C1 segment of cervical spinal cord (tissue), 14 donors: ENCODE measurements around the gene HHIP.

Source experiments
- DNase-seq, 14 donors: peaks; one replicate each; lab custom pipeline; 2025; lab: John Stamatoyannopoulos, UW

HHIP gene, protein sequence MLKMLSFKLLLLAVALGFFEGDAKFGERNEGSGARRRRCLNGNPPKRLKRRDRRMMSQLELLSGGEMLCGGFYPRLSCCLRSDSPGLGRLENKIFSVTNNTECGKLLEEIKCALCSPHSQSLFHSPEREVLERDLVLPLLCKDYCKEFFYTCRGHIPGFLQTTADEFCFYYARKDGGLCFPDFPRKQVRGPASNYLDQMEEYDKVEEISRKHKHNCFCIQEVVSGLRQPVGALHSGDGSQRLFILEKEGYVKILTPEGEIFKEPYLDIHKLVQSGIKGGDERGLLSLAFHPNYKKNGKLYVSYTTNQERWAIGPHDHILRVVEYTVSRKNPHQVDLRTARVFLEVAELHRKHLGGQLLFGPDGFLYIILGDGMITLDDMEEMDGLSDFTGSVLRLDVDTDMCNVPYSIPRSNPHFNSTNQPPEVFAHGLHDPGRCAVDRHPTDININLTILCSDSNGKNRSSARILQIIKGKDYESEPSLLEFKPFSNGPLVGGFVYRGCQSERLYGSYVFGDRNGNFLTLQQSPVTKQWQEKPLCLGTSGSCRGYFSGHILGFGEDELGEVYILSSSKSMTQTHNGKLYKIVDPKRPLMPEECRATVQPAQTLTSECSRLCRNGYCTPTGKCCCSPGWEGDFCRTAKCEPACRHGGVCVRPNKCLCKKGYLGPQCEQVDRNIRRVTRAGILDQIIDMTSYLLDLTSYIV

DNA sequence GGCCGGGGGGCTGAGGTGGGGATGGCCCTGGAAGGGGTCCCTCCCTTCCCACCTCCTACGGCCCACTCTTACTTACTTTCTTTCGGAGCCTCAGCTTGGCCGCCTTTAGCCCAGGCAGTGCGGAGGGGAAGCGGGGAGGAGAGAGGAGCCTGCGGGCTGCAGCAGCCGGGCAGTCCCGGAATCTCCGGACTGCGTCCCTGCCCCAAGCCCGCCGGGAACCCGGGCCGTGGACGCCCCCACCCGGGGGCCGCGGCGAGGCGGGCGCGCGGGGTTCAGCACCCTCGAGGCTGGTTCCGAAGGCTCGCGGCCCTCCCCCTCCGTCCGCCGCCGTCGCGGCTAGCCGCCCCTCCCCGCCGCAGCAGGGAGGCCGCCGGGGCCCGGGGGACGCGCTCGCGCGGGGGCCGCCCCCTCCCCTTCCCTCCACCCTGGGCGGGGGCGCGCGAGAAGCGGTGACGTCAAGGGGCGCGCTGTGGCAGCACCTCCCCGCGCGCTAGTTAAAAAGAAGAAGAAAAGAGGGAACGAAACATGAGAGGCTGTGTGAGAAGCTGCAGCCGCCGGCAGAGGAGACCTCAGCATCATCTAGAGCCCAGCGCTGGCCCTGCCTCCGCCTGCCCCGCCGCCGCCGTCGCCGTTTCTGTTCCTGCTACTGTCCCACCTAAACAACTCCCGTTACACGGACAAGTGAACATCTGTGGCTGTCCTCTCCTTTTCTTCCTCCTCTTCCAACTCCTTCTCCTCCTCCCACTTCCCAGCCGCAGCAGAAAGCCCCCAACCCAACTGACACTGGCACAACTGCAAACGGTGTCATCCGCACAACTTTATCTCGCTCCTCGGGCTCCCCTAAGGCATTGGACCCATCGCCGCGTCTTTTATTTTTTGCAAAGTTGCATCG, at the start of gene HHIP:
HHIP (plus strand) TSS at position 526 of the 892 bp plus-strand sequence. CDS start 520 bp downstream, outside the sequence.
- DNase-seq = peak in 12 of 14 donors; percentile 11 to 82 (median 54)

DNA sequence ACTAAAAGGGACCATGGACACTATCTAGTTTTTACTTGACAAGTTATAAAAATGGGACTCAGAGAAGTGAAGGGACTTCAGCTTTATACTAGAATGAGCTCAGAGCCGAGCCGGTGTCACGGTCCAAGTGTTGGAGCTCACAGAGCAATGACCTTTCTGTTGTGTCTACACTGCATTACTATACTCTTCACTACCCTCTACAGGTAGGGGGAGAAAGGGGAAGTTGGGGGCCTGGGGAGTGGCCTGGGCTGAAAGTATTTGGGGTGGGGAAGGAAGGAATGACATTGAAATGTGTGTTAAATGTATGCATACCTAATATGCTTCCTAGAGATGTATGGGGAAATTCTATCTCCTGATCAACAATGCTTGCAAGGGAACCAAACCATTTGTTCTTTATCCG, 48.8 kb upstream of the HHIP start:
- DNase-seq = no peak

DNA sequence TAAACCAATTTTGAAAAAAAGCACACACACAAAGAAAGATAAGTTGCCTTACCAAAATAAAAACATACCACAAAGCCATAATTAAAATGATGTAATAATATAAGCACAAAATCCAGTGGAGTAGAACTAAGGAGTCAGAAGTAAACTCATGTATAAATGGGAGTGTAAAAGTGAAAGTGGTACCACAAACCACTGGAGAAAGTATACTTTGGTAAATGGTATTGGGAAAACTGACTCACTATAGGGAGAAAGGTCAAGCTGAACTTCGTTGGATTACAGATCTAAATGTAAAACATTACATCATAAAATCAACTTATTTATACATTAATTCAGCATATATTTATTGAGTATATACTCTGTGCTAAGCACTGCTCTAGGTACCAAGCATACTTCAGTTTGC, 46.3 kb upstream of the HHIP start:
- DNase-seq = no peak

DNA sequence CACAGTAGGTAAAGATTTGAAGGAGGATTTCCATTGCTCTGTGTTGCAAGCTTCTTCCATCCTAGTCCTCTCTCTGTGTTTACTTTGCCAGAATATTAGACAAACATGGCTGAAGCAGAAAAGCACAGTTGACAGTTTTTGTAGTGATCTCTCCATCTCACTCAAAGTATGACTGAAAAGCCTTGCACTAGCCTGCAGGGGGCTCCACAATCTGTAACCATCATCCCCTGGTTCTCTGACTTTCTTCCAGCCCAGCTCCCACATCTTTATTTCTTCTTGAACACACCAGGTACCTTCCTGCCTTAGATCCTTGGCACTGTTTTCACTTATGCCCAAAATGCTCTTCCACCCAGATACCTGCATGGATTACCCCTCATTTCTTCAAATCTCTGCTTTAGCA, 34.1 kb upstream of the HHIP start:
- DNase-seq = peak in 4 of 14 donors; percentile 1 to 7 (median 4)

DNA sequence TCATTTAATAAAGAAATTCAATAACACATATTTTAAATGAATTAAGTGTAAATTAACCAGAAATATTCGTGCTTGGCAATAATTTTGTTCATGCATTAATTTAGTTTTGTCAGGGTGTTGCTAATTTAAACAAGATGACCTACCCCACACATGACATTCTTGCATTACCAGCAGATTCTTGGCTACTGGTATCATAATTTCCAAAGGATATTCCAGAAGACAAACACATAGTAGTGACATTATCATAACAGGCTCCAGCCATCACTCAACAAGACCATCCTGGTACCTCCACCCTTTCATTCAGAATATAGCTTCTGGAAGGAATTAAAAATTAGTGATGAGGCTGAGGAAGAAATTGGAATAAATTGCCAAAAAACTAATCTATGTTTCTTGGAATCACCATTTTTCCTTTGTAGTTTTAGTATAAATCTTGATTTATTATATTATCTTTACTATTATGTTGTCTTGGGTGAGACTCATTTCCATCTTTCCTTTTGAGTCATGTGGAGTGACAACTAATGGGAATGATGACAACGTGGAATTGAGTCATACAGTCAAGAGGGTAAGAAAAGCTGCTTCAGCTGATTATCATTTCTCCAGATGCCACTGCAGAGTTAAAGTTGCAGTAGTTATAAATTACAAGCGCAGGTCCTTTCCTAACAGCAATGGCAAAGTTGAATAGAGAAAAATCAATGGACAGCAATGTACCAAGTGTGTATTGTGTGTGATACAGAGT, 30.9 kb upstream of the HHIP start:
- DNase-seq = no peak

DNA sequence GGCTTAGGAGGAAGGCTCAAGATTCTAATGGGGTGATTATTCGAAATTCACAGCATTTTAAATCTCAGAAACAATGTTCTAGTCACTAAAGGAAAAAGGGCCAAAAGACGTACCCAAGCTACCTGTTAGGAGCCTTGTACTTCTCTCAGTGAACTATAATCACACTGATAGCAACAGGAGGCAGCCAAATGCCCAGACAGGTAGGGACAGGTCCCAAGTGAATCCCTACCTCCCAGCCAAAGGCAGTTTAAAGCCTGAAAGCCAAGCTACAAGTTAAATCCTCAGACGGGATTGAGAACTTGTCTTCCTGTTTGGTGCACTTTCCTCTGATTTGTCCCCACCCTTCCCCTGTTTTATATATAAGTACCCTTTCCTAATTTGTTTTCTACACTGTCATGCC, 24.3 kb upstream of the HHIP start:
- DNase-seq = no peak

DNA sequence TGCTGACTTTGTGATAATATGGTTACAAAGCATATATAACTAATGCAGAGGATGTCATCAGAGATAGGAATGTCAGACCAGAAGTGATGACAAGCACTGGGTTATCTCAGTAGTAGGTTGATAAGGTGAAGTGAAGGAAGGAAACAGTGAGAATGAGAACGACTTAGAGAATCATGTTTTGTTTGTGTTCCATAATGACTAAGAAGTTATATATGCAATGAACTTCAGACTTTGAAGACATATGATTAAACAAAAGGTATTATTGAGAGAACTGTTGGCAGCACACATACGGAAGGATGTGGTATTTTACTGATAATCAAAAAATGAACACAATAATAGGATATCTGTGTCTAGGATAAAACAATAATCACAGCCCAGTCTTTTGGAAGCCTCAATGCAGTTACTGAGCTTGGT, 18.3 kb upstream of the HHIP start:
- no peak for DNase-seq

DNA sequence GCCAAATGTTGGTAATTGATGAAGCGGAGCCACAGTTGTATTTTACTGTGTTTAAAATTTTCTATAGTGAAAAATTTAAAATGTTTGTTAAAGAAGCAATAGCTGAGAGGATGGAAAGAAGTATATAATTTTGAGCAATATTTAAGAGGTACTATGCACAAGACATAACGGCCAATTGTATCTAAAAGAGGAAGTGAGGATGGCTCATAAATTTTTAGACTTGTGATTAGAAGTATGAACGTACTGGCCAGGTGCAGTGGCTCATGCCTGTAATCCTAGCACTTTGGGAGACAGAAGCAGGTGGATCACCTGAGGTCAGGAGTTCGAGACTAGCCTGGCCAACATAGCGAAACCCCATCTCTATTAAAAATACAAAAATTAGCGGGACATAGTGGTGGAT, 12.7 kb upstream of the HHIP start:
- DNase-seq = no peak

DNA sequence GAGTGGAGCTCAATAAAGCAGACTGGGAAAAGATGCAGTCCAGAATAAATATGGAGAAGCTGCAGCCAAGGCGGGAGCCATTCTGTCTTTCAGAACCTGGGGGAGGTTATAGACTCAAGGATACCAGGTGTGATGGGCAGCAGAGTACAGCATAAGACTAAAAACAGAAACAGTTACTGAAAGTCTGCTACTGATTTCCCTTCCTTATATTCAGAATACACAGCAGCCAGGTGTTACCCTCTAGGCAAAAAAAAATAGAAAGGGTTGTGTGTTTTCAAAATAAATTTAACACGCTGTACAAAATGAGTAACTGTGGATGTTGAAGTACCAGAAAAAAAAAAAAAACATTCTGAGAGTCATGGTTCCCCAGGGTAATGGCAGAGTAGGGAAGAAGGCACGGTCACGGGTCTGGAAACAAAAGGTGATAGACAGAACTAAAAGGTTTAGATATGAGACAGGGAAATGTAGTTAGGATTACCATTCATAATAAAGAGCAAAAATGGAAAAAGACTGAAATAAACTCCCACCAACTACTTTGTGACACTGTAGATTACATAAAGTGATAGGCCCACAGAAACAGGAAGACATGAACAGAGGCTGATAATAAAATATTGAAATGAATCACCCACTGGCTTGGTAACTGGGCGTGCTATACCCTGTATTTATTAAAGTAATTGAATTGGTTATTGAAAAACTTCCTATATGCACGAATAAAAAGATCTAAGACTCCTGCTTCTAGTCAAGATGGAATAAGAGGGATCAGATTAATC, 10.8 kb upstream of the HHIP start:
- no peak for DNase-seq

DNA sequence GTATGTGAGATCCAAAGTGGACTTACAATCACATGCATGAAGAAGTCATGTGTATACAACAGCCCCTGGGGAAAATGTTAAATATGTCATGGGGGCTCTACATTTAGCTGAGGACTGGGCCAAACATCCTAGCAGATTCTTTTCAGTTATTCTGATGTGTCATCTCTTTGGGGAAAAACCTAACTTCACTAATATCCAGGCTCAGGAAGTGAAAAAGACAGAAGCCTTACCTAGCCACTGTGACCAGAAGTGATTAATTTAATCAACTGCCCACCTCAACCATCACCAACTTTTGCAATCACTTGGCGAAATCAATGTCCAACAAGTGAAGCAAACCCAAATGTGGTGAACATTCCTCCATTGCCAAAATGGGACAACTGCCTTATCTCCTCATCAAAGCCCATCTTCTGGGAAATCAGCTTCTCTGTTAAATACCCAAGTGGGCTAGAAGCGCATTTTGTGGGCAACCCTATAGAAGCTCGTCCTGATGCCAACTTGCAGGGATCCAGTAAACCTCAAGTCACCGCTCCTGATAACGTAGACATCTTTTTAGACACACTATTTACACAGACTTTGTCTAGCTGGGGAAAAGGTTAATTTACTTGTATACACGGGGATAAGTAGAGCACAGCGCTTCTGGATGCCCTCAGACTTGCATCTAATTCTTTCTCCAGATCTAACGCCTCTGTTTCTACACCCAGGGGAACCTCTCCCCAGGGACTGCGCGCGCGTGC, 1.4 kb upstream of the HHIP start:
- no peak for DNase-seq

DNA sequence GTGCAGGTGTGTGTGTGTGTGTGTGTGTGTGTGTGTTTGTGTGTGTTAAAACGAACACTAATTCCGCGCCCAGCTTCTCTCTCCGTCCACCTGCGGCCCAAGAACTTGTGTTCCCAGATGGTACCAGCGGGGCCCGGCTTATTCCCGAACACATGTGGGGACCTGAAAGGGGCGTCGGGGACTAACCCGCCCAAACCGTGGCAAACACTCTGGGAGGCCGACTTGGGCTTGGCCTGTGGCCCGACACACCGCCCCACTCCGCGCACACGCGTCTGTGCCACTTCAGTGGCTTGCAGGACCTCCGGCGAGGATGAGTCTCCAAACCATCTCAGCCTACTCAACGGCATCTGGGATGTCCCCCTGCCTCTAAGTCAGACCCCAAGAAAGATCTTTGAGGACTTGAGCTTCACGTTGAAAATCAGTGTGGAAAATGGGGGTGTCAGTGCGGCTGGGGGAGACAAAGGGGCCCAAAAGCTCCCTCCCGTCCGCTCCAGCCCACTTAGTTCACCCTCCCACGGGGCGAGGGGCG, 790 bp upstream of the HHIP start:
- DNase-seq = peak in 4 of 14 donors; percentile 33 to 59 (median 49)

DNA sequence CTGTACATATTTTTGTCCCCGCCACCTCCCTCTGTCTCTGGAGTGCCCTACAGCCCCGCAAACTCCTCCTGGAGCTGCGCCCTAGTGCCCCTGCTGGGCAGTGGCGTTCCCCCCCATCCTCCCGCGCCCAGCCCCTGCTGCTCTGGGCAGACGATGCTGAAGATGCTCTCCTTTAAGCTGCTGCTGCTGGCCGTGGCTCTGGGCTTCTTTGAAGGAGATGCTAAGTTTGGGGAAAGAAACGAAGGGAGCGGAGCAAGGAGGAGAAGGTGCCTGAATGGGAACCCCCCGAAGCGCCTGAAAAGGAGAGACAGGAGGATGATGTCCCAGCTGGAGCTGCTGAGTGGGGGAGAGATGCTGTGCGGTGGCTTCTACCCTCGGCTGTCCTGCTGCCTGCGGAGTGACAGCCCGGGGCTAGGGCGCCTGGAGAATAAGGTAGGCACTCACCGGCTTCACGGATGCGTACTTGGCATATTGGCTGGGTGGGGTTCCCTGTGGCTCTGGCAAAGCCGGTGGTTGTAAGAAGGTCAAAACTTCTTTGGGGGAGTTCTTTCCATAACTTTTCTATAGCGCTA, 653 bp downstream of the HHIP start:
- DNase-seq = peak in 9 of 14 donors; percentile 14 to 74 (median 56)

DNA sequence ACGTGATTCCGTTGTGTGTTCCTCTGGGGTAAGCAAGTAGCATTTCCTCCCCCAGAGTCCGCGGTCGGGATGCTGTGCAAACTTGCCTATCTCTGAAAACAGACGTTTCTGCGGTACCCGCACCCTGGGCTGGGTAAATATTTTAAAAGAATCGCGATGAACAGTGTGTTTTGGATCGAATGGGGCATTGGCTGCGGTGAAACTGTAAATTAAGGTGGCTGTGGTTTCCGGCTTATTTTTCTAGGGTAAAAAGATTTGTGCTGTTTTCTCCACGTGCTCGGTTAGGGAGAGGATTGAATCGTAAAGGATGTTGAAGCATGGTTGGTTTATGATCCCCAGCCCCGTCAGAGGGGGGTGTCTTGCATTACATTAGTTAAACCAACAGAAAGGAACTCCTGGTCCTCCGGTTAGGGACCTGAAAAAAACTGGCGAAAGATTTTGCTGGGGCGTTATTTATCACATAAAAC, 1.2 kb downstream of the HHIP start:
- DNase-seq = peak in 3 of 14 donors; percentile 35 to 71 (median 66)

DNA sequence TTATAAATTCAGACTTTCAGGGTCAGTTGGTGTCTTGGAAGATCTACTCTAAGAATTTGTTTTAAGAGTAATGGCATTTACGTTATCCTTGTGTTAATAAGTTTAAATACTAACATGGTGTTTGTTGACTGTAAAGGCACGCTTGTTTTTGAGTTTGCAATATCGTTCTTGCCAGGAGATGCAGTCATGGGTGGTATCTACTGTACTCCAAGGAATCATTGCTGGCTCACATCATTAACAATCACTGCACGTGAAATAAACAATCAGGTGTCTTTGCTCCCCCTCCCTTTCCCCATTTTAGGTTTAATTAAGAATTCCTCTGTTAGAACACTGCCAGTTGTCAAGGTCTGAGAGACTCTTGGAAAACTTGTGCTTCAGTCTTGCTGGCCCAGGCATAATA, 1.6 kb downstream of the HHIP start:
- DNase-seq = no peak

DNA sequence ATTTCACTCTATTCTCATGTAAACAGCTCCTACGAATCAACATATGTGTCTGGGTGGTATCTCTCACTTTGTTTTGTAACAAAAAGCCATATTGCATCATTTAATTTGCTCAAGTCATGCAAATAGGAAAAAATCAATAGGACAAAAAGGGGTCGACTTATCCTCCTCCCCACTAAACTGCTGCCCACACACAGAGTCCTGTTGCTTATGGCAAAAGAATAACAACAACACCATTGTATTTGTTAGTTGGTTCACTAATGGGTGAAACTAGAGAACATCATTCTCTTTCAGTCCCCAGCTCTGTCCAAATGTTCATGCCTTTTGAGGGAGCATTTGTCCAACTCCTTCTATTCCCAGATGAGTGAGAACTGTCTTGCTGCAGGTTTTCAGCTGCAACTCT, 2.1 kb downstream of the HHIP start:
- peak in 1 of 14 donors; percentile 30 for DNase-seq

DNA sequence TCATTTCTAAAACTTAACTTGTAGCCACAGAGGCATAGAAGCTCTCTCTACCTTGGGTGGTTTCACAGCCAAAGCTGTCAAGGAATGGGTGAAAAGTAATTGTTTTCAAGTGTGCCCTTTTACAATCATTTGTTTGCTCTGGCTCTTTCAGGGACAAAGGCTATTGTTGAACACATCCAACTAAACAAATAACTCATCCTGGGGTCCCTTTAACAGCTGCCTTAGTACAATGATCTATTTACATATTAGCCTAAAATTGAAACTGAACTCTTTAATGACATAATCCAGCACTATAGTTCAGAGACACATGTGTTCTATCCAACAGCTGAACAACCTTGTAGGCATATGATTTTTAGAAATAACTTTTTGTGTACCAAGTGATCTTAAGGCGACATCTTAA, 3.7 kb downstream of the HHIP start:
- no peak for DNase-seq

DNA sequence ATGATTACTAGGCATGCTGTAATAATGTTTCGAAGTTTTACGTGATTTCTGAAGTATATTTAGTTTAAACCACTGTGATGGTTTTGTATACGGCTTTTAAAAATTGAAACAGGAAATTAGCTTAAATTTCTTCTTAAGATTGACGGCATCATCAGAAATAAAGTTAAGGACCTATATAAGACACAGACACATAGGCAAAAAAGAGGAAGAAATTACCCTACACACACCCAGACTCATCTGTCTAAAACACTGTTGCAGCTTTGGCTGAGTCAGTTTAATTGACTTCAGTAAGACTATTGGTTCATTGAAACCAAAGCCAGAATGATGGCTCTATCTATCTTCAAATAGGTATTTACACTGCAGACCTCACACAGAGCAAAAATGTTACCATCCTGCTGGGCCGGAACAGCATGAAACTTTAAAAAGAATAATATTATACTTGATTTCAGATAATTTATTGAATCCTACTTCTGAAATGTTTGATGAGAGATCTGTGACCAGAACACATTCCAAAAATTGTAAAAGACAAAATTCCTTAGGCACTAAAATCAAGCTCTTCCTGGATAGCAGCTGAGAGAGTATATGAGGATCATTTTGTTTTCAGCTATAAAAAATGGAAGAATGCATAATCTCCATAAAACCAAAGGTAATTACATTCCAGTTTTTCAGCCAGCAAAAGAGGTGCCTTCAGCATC, 4.5 kb downstream of the HHIP start:
- DNase-seq = no peak

DNA sequence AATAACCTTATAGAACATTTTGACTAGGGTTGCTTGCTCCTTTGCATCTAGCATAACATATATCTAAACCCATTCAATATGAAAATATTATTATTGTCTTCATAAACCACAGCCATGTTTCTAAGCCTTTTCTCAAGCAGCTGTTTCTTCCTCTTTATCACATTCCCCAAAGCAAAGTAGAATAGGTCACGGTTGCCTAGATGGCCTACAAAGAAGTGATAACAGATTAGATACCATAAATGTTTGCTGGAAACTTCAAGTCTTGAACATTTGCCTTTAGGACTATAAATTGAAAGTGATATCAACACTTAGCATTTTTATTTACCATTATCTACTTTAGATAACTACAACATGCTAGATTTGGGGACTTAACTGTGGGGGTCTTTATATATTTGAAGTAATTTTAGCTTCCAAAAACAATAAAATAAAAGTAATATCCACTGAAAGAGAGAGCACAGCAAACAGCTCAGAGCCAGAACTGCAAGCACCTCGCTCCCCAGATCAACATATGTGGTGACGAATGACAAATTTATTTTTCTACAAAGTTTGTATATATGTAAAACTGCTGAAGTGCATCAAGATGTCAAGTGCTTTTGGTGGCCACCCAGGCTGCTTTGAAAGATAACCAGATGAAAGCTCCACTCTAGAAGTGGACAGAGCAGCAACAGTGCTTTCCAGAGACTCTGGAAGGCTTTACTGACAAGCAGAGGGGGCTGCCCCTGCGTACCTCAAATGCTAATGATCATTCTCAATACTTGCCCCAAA, 8.0 kb downstream of the HHIP start:
- DNase-seq = no peak
